Measurements from ENCODE around the gene RNF125. TPM values are rescaled to one million over a fixed set of nuclear protein-coding genes. Genes with fewer than 3 reads are reported as not detected.

RNF125 gene
- total and polyA plus RNA-seq, 9 of the 15 experiments (the other 6 are each of a cell fraction or from before 2014, with no cell fraction given): 0.01 to 0.29 (median 0.07) TPM; not detected in 1

DNA sequence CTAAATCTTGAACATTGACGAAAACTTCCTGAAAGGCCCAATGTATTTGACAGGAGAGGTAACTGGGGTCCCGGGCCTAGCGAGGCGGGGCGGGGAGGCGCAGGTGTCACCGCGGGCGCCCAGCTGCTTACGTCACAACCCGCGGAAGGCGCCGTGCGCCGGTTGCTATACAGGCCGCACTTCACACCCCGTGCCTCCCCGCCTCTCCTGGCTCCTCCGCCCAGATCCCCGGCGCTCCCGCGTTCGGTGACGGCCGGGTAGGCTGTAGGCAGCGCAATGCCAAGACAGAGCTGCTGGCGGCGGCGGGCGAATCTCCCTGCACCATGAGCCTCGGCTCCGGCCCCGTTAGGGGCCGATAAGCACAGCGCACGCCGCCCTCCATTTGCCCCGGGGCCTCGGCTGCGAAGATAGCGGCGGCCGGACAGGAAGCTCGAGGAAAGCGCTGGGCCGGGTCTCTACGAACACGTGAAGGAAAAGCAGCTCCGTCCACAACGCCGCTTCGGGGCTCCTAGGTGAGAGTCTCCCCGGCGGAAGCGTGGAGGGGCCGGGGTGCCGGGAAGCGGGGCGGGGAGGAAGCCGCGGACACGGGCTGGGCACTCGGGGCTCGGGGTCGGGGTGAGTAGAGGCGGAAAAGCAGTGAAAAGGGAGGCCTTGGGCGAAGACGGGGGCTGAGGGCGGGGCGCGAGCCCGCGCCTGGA, 73.2 kb downstream of the RNF125 start, which contains the start of gene RNF138 (continued):
- TF ChIP-seq ZBTB7A (IDR thresholded peaks at IDR 0.05; ENCODE audit: borderline replicate concordance, control insufficient read depth, low read depth, low read length) (peak; percentile 50; the same call in 1 of the 2 replicates), CBX3 (IDR thresholded peaks at IDR 0.05; ENCODE audit: borderline replicate concordance in 1 of 2, low read length in 2 of 2) (no peak; a peak in 1 of 3 replicates), TEAD2 (tag; IDR thresholded peaks at IDR 0.05) (no peak), NCOA2 (IDR thresholded peaks at IDR 0.05; ENCODE audit: partially characterized antibody in 2 of 2) (no peak), ZNF324 (CRISPR knock-in tag; IDR thresholded peaks at IDR 0.05) (no peak), GTF2A2 (tag; IDR thresholded peaks at IDR 0.05) (no peak; the same call in 1 of the 2 replicates), SIN3B (IDR thresholded peaks at IDR 0.05; ENCODE audit: low read depth) (peak; percentile 69; the same call in 1 of the 2 replicates), ZNF140 (CRISPR knock-in tag; IDR thresholded peaks at IDR 0.05) (no peak), BACH1 (tag; IDR thresholded peaks at IDR 0.05) (no peak), FIP1L1 (IDR thresholded peaks at IDR 0.05; ENCODE audit: low read depth, low read length, poor library complexity, severe bottlenecking) (peak; percentile 86), ZNF184 (CRISPR knock-in tag; IDR thresholded peaks at IDR 0.05) (no peak), ZNF699 (CRISPR knock-in tag; IDR thresholded peaks at IDR 0.05; ENCODE audit: insufficient replicate concordance) (no peak), CHCHD3 (CRISPR knock-in tag; IDR thresholded peaks at IDR 0.05) (no peak), GTF2F1 (IDR thresholded peaks at IDR 0.05; ENCODE audit: low read depth, low read length) (no peak), CTBP1 (IDR thresholded peaks at IDR 0.05; ENCODE audit: borderline replicate concordance) (peak; percentile 80), NFE2L1 (tag; IDR thresholded peaks at IDR 0.05; ENCODE audit: borderline replicate concordance, low read depth) (no peak), ZNF239 (CRISPR knock-in tag; IDR thresholded peaks at IDR 0.05) (no peak), GABPB2 (CRISPR knock-in tag; conservative IDR thresholded peaks at IDR 0.05) (no peak), RBM34 (IDR thresholded peaks at IDR 0.05; ENCODE audit: borderline replicate concordance, insufficient read depth, low read length) (no peak), HMG20A (CRISPR knock-in tag; conservative IDR thresholded peaks at IDR 0.05) (no peak), RBM22 (IDR thresholded peaks at IDR 0.05; ENCODE audit: low read depth, low read length, poor library complexity, severe bottlenecking) (peak; percentile 55), ZNF76 (CRISPR knock-in tag; IDR thresholded peaks at IDR 0.05; ENCODE audit: borderline replicate concordance) (0 out of 2 replicates have a peak, but pooled peaks have one; percentile 76)
- TF ChIP-seq, protein P1, sequence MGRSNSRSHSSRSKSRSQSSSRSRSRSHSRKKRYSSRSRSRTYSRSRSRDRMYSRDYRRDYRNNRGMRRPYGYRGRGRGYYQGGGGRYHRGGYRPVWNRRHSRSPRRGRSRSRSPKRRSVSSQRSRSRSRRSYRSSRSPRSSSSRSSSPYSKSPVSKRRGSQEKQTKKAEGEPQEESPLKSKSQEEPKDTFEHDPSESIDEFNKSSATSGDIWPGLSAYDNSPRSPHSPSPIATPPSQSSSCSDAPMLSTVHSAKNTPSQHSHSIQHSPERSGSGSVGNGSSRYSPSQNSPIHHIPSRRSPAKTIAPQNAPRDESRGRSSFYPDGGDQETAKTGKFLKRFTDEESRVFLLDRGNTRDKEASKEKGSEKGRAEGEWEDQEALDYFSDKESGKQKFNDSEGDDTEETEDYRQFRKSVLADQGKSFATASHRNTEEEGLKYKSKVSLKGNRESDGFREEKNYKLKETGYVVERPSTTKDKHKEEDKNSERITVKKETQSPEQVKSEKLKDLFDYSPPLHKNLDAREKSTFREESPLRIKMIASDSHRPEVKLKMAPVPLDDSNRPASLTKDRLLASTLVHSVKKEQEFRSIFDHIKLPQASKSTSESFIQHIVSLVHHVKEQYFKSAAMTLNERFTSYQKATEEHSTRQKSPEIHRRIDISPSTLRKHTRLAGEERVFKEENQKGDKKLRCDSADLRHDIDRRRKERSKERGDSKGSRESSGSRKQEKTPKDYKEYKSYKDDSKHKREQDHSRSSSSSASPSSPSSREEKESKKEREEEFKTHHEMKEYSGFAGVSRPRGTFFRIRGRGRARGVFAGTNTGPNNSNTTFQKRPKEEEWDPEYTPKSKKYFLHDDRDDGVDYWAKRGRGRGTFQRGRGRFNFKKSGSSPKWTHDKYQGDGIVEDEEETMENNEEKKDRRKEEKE (IDR thresholded peaks at IDR 0.05; ENCODE audit: borderline replicate concordance in 1 of 2, control insufficient read depth in 1 of 2, low read depth in 2 of 2, low read length in 1 of 2): no peak
- TF ChIP-seq, protein P2, sequence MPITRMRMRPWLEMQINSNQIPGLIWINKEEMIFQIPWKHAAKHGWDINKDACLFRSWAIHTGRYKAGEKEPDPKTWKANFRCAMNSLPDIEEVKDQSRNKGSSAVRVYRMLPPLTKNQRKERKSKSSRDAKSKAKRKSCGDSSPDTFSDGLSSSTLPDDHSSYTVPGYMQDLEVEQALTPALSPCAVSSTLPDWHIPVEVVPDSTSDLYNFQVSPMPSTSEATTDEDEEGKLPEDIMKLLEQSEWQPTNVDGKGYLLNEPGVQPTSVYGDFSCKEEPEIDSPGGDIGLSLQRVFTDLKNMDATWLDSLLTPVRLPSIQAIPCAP (CRISPR knock-in tag; IDR thresholded peaks at IDR 0.05; ENCODE audit: borderline replicate concordance): peak; percentile 62; the same call in 1 of the 2 replicates
- TF ChIP-seq, protein P3, sequence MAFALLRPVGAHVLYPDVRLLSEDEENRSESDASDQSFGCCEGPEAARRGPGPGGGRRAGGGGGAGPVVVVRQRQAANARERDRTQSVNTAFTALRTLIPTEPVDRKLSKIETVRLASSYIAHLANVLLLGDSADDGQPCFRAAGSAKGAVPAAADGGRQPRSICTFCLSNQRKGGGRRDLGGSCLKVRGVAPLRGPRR (CRISPR knock-in tag; IDR thresholded peaks at IDR 0.05): no peak
